GM19351 (cell line): Measurements from ENCODE around the gene ATP6V0A4.
"Not testable (repeated sequence)": the region's sequence is repeated elsewhere in the genome, so short reads cannot be mapped to it uniquely, and the experiment has no call there.

ENCODE experiments used
- ATAC-seq: cut with Tn5 transposase; IDR thresholded peaks from one replicate; pipeline ENCODE4 v1.9.1; 2021; ENCODE audit warnings: mild to moderate bottlenecking, moderate library complexity; ENCODE audit not compliant: unreplicated experiment

ATP6V0A4 gene

DNA sequence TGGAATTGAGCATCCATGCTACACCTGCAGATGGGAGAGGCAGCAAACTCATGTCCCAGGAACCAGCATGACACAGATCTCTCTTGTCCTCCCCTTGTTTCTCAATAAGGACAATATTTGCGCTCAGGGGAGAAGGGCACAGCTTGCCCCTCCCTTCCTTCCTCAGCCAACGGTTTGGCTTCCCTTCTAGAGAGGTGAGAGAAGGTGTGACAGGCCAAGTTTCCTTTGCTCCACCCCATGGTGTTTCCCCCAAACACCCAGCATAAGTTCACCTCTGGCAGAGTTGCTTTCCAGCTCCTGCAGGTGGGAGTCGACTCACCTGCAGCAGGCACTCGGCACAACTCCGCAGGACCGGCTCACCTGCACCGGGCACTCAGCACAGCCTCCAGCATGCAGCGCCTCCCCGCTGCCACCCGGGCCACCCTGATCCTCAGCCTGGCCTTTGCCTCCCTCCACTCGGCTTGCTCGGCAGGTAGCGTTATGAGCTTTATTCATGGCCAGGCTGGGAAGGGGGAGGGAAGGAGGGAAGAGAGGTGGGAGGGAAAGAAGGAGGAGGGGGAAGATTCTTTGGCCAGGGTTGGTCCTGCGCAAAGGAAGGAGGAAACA lies at the start of gene ATP6V0A4, which contains the start of gene TMEM213:
Gene ATP6V0A4, minus strand, starts transcription at position 482 of the 606 bp plus-strand sequence. CDS start 26,949 bp downstream, outside the sequence.
Gene TMEM213, plus strand, starts transcription at position 280 of the 606 bp plus-strand sequence. Its CDS starts 111 bp downstream, at position 391.
- ATAC-seq, result no peak

DNA sequence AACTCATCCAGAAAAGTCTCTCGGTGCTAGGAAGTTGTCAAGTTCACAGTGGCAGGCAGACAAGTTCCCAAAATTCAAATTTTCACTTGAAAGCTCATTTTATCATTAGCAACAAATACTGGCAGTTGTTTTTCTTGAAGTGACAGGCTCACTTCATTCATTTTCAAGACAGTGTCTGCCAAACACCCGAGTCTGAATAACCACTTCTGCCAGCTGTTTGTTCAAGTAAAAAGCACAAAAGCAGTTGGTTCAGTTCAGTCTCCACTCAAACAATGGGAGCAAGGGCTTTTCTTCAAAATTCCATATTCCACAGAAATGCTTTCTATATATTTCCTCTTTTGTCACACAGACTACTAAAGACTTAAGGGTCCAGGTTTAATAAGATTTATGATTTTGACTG lies 47.7 kb upstream of the ATP6V0A4 start:
- no peak for ATAC-seq

DNA sequence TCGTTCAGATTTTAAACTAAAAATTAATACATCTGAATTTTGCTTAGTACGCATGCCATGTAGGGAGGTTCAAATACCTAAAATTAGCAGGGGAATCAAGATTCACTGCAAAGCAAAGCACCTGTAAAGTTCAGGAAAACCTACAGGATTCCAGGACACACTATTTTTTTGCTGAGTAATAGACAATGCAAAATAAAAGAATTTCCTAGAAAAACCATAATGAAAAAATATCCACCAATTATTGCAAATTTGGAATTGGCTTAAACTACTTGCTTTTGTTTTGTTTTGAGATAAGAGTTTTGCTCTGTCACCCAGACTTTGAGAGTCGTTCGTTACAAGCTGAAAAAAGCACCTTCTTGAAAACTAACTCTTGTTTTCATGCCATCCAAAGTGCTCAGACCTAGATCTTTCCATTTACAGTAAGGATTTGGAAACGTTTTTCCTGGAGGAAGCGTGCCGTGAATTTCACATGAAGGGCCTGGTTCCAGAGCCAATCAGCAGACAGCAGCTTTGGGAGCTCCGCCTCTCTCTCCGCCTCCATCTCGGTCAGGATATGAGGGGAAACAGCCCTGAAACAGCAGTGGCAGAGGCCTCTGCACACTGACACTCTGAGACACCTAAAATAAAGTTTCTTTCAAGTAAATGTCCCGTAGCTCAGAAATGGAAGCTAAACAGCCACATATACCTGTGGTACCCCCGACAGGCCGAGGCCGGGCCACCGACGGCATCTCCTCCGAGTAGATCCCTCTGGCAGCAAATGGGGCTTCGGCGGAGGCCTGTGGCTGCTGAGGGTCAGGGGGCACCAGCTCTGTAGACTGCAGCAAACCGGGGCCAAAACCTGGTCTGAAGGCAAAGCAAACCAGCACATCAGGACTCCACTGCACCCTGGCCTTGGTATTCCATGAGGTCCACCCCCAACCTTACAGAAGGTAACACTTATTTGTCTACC lies 45.9 kb upstream of the ATP6V0A4 start:
- ATAC-seq, result no peak

DNA sequence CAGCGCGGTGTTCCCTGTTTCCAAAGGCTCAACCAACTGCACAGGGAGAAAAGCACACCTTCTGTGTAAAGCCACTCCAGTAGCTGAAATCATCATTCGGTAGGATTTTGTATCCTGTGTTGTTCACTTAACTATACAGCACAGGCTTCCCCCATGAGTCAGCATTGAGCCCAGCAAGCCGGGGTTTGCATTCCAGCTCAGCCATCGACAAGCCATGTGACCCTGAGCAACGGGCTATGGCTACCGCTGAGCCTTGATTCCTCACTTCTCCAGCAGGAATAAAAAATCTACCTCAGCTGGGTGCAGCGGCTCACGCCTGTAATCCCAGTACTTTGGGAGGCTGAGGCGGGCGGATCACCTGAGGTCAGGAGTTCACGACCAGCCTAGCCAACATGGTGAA lies 44.1 kb upstream of the ATP6V0A4 start:
- no peak for ATAC-seq

DNA sequence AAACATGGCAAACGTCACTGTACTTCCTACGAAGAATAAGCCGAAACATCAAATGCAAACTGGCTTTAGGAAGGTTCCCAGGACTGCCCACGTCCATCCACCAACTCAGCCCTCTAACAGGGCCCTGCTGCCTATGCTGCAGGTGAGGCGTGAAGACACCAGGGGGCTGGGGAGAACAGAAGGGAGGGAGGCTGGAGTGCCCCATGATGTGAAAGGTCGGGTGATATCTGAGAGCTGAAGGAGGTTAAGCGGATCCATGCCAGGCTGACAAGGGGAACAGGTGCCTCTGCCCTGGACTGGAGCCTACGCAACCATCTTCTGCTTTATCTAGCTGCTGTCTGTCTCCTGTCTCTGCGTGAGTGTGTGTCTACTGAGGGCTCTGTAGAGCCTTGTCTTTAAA lies 40.2 kb upstream of the ATP6V0A4 start:
- no peak for ATAC-seq

DNA sequence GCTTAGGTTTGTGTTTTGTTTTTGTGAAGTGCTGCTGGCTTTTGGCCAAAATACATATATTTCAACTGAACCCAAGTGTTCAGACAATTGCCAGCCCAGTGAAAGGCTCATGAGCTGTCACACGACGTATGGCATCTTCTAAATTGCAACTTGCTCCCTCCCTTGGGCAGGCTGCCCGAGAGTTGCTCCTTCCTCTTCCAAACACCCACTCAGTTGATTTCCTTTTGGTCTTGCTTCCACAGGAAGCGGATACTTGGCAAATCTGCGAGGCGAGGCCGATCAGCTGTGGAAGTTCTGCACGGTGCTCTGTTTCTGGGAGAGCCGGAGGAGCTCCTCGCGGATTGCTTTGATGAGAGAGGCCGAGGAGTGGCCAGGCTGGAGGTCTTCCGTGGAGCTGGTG lies 39.6 kb upstream of the ATP6V0A4 start:
- ATAC-seq, result no peak

DNA sequence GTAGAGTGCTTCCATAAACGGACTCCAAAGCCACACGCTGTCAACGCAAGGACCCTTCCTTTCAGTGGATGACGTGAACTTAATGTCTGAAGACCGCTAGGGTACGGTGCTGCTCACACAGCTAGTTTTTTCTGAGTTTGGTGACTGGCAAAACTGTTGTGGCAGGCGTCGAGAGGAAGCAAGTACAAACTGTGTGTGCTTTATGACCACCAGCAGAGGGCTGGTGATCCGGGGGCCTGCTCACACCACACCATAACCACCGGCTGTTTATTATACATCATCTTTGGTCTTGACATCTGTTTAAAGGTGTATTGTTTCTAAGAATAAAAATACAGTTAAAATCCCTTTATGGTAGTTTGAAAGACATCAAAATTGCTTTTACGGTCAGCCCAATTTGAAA lies 37.1 kb upstream of the ATP6V0A4 start:
- ATAC-seq, result no peak

DNA sequence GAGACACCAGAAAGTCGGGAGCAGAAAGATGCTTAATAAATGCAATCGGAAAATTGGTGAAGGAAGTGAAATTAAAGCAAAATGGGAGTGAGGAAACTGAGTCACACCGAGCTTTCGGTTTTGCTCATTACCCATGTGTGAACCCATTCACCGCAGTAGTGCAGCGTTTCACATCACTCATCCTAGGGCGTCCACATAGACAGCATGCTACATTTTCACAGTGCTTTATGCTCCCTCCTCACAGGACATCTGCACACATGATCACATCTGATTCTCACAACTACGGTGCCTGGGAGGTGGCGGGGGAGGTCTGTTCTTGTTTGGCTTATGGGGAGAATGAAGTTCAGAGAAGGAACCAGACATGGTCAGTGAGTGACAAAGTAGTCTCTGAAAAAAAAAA lies 36.6 kb upstream of the ATP6V0A4 start:
- peak; percentile 76 for ATAC-seq

DNA sequence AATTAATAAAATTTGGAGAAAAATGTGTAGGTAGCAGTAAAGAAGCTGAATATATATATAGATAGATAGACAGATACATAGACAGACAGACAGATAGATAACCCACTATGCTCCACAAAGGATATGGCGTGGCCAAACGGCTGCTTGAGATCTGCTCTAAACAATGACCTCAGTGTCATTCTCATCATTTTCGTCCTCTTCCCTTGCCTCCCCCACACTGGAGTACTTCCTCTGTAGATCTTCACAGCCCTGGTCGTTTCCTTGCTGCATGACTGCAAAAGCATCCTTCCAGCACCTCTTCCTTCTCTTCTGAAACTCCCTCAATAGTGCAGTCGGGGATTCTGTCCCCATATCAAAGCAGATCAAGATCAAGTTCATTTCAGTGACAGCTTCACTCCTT lies 35.6 kb upstream of the ATP6V0A4 start:
- ATAC-seq, result no peak

DNA sequence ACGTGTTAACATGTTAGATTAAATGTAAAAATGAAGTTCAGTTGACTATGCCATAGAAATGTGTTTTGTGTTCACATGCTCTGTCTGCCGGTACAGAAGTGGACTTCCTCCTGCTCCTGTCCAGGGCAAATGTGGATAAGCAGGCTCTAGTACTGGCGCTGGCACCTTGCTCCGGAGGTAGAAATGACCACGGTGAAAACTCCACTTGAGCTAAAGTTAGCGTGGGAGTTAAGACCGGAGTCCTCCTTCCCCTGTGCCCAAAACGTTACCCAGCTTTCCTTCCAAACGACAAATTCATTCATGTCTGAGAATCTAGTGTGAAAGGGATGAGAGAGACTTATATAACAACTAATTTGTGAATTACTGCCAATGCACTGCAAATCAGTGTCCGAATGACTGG lies 35.0 kb upstream of the ATP6V0A4 start:
- ATAC-seq, result no peak

DNA sequence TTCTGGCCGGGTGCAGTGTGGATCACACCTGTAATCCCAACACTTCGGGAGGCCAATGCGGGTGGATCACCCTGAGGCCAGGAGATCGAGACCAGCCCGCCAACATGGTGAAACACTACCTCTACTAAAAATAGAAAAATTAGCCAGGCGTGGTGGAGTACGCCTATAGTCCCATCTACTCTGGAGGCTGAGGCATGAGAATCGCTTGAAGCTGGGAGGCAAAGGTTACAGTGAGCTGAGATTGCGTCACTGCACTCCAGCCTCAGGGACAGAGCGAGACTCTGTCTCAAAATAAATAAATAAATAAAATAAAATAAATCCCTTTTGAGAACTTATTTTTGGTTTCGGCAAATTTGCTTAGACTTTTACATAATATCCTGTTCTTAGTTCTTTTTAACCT lies 31.3 kb upstream of the ATP6V0A4 start:
- no peak for ATAC-seq

DNA sequence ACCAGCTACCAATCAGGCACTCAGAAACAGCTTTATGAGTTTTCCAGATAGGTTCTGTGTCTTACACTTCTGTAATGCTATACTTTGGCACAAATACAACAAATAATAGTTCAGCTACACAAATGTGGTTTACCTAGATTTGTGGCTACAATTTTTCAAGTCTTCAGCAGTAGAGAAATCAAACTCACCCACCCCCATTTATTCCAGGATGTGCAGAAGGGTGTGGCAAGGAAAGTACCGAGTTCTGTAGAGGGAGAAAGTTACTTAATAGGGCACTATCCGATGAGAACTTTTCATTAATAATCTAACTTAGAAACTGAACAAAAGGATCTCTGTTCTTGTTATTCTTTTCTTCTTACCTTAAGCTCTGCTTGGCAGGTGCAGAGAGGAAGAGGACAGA lies 30.3 kb upstream of the ATP6V0A4 start:
- no peak for ATAC-seq

DNA sequence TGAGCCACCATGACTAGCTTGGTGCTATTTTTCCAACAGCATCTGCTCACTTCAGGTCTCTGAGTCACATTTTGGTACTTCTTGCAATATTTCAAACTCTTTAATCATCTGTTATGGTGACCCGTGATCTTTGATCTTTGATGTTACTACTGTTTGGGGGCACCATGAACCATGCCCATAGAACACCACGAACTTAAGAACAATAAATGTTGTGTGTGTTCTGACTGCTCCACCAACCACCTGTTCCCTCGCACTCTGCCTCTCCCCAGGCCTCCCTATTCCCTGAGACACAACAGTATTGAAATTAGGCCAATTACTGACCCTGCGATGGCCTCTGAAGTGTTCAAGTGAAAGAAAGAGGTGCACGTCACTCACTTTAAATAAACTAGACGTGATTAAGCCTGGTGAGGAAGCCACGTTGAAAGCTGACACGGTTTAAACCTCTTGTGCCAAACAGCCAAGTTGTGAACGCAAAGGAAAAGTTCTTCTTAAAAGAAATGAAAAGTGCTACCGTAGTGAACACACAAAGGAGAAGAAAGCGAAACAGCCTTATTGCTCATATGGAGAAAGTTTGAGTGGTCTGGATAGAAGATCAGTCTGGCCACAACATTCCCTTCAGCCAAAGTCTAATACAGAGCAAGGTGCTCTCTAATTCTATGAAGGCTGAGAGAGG lies 27.2 kb upstream of the ATP6V0A4 start:
- ATAC-seq, result no peak

DNA sequence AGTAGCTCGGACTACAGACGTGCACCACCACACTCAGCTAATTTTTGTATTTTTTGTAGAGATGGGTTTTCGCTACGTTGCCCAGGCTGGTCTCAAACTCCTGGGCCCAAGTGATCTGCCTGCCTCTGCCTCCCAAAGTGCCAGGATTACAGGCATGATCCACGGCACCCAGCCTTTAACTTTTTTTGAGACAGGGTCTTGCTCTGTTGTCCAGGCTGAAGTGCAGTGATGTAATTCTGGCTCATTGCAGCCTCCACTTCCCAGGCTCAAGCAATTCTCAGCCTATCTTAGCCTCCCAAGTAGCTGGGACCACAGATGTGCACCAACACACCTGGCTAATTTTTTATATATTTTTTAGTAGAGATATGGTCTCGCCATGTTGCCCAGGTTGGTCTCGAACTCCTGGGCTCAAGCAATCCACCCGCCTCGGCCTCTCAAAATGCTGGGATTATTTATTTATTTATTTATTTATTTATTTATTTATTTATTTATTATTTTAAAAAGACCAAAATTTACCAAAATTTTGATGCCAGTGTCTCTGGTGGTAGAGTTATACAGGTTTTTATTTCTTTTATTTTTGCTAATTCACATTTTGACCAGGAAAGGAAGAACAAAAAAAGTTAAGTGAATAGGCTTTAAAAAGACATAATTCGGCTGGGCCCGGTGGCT lies 25.0 kb upstream of the ATP6V0A4 start:
- no peak for ATAC-seq

DNA sequence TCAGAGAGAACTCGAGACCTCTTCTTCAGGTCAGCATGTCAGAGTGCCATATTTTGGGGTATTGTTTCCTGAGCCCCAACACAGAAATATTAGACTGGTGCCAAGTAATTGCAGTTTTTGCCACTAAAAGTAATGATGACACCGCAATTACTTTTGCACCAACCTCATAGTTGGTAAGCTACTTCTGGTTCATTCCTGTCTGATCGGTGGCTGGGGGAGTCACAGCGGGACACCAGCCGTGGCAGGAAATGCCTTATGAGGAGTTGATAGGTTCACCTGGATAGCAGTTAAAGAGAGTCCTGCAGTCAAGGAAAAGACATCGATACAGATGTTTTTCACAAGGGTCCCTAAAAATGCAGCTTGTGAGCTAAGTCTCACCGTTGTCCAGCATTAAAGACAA lies 23.9 kb upstream of the ATP6V0A4 start:
- ATAC-seq, result no peak

DNA sequence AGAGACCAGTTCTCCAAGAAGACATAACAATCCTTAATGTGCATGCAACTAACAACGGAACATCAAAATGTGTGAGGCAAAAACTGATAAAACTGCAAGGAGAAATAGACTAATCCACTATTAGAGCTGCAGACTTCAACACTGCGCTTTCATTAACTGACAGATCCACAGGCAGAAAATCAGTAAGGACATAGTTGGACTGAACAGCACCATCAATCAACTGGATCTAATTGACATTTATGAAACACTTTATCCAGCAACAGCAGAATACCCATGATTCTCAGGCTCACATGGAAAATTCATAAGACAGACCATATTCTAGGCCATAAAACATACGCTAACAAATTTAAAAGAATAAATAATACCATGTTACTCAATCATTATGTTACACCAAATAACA lies 21.6 kb upstream of the ATP6V0A4 start:
- no peak for ATAC-seq

DNA sequence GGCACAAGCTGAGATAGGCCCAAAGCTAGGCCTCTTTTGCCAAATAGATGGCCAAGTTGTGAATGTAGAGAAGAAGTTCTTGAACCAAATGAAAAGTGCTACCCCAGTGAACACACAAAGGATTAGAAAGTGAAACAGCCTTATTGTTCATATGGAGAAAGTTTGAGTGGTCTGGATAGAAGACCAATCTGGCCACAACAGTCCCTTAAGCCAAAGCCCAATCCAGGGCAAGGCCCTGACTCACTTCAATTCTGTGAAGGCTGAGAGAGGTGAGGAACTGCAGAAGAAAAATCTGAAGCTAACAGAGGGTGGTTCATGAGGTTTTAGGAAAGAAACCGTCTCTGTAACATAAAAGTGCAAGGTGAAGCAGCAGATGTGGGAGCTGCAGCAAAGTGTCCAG lies 18.7 kb upstream of the ATP6V0A4 start:
- ATAC-seq, result no peak

DNA sequence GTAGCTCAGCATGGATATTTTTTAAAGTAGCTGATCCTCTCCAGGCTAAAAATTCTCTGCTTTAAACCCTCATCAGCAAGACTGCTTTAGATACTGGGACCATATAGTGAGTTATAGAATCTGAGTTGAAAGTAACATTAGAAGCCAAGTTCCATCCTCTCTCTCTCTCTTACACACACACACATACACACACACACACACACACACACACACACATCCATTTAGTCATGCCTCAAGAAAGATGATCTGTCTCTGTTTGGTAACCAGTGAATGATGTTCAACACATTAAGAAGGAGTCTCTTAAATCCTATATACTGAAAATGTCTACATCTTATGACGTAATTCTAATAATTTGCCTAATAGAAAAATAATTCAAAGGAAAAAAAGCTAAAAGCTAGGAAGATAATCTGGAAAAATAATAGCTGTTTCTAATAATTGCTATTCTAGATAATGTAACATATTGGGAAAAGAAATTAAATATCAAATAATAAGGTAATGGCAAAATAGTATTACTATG lies 16.9 kb upstream of the ATP6V0A4 start:
- no peak for ATAC-seq

DNA sequence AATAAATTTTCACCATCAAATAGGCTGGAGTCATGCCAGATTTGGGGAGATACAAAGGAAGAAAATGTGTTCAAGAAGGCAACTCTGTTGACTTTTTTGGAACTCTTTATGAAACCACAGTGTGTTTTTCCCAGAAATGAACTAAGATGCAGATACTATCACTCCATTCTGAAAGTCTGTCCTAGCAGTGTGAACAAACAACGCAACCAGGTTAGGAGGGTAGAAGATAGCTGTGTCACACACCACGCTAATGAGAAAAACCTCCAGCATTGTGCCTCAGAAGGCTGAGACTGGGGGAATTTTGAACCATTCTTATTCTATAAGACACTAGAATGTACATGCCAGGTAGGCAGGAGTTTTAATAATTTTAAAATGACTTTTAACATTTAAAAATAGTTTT lies 15.9 kb upstream of the ATP6V0A4 start:
- no peak for ATAC-seq

DNA sequence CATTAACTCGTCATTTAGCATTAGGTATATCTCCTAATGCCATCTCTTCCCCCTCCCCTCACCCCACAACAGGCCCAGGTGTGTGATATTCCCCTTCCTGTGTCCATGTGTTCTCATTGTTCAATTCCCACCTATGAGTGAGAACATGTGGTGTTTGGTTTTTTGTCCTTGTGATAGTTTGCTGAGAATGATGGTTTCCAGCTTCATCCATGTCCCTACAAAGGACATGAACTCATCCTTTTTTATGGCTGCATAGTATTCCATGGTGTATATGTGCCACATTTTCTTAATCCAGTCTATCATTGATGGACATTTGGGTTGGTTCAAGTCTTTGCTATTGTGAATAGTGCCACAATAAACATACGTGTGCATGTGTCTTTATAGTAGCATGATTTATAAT lies 13.3 kb upstream of the ATP6V0A4 start:
- not testable (repeated sequence) for ATAC-seq

DNA sequence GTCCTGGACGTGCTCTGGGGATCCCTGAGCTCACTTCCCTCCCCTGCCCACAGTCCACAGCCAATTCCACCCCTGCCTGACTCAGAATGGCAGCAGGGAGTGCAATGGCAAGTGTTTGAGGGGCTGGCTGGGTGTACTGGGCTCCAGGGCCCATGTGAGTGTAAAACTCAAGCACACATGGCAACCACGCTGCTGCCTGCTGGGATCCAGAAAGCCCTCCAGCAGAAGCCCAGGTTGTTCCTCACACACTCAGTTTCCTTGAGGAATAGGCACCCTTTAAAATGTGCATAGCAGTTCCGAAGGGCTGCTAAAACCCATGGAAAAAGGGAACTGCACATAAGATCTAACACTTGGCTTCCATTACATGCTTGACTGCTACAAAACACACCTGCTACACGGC lies 11.3 kb upstream of the ATP6V0A4 start:
- ATAC-seq, result no peak
